Adrenal gland (tissue), 12 donors: ENCODE data around the gene PMF1. TPM values are rescaled to one million over a fixed set of nuclear protein-coding genes. Genes with fewer than 3 reads are reported as not detected.

Experiments
- DNase-seq, 7 donors: peaks; one replicate each; pipeline ENCODE4 v3.0.0-alpha.2; 2019 to 2020
- H3K27ac ChIP-seq, 5 donors: fragments of 200-600 bp; sonication (generic) in 4 of 5; 1 replicate in 3 of 5; 2 replicates in 2 of 5; pipeline versions ENCODE4 v1.5.1 to v1.8.0; 2016 to 2020; ENCODE audit warnings: mild to moderate bottlenecking in 1 of 5
- H3K27me3 ChIP-seq: fragments of 200-600 bp; 2 replicates; pipeline ENCODE4 v1.8.0; 2021
- H3K36me3 ChIP-seq, 2 donors: fragments of 200-600 bp; replicated peaks in 1 of 2; 1 replicate in 1 of 2; 2 replicates in 1 of 2; pipeline versions ENCODE4 v1.5.1 to v1.8.0; 2018 to 2022
- H3K4me1 ChIP-seq, 2 donors: fragments of 200-600 bp; replicated peaks in 1 of 2; 1 replicate in 1 of 2; 2 replicates in 1 of 2; pipeline versions ENCODE4 v1.5.1 to v1.8.0; 2018 to 2021
- H3K4me3 ChIP-seq, 4 donors: fragments of 200-600 bp; sonication (generic) in 3 of 4; one replicate each; pipeline ENCODE4 v1.5.1; 2016 to 2018
- H3K9me3 ChIP-seq, 3 donors: fragments of 200-600 bp; sonication (generic) in 1 of 3; replicated peaks in 1 of 3; 1 replicate in 2 of 3; 2 replicates in 1 of 3; pipeline versions ENCODE4 v1.5.1 to v1.8.0; 2016 to 2021
- CTCF ChIP-seq, 6 experiments: fragments of 450-650 bp in 4 of 6; fragments of 200-600 bp in 2 of 6; sonication (generic) in 1 of 6; IDR thresholded peaks; 1 replicate in 5 of 6; 2 replicates in 1 of 6; pipeline versions ENCODE4 v1.5.1 to v1.8.0; 2016 to 2021; ENCODE audit warnings: antibody characterized with exemption in 6 of 6, mild to moderate bottlenecking in 2 of 6, moderate library complexity in 1 of 6
- POLR2A ChIP-seq, 2 donors: fragments of 450-650 bp; IDR thresholded peaks; one replicate each; pipeline ENCODE4 v1.6.1; 2017; ENCODE audit warnings: antibody characterized with exemption in 2 of 2, mild to moderate bottlenecking in 2 of 2, moderate library complexity in 1 of 2
- WGBS, 4 donors: extraction: QIAGEN DNeasy Blood & Tissue Kit in 2 of 4; methylation state at CpG; one replicate each; pipeline versions ENCODE4 v1.1.5 to v1.1.7; 2013 to 2017; 5-methylcytosine and 5-hydroxymethylcytosine counted together
- intact Hi-C, 2 donors: fragments of 100-400 bp; cut with DNase I; formaldehyde crosslinking; loops; one replicate each; pipeline versions ENCODE4 v1.14.1 to v1.15.0; 2022 to 2023
- polyA plus RNA-seq, 3 donors: library from polyadenylated mRNA; stranded (reverse); fragments of 200-250 nt in 2 of 3; fragments of 350-450 nt in 1 of 3; fragmentation: Illumina TruSeq in 1 of 3; extraction: RNeasy Lipid Tissue Mini Kit (QIAGEN cat#74804) in 1 of 3; gene quantifications; one replicate each; pipeline ENCODE4 v1.2.3, GENCODE V29; 2013 to 2014
- total RNA-seq, 9 donors: library from RNA; depleted of rRNA in 4 of 9; stranded (reverse); fragments of >200 nt in 4 of 9; fragments of 120-200 nt in 1 of 9; fragmentation: NEBNext Ultra II Directional in 1 of 9; extraction: Animal tissue kit (Norgen Biotek cat#: 25700) in 1 of 9; gene quantifications; one replicate each; pipeline versions ENCODE4 v1.1.0 to v1.2.4, GENCODE V29; 2013 to 2023
- donor health status: healthy with polysubstance abuse.
- donor health status: Bipolar disorder and iron deficiency.
- donor health status: DM: yes; HTN: yes; CAD: no.
- donor health status: DM: no; HTN: no; CAD: no.
- donor health status: DM: no; HTN: no; CAD: no.
- donor health status: DM: yes; HTN: yes; CAD: no.

PMF1 gene
- total and polyA plus RNA-seq, 12 donors, result 45.6 to 103 (median 67.7) TPM

GRCh38 chr1:156241311-156241811, 28.6 kb downstream of the PMF1 start:
- no peak overlapping the region for H3K27ac ChIP-seq
- no peak overlapping the region for H3K4me3 ChIP-seq
- H3K9me3 ChIP-seq, result no peaks in the 10 kb centered on the region
- no peak for DNase-seq
- 64 to 87% (median 74%) methylated on average over 11 to 15 of the region's 15 CpGs for WGBS, 4 donors
- intact Hi-C loops, result no loop called here
- H3K36me3 ChIP-seq, result peaks cover 0 to 40% of the 10 kb centered on the region in 2 donors
- H3K4me1 ChIP-seq, result peaks cover 0 to 12% of the 10 kb centered on the region in 2 donors
- H3K27me3 ChIP-seq, result no peaks in the 10 kb centered on the region
- TF ChIP-seq CTCF (IDR thresholded peaks at IDR 0.05), result no peak
- no peak for TF ChIP-seq POLR2A (IDR thresholded peaks at IDR 0.05)

- peaks cover 0 to 34% of the 10 kb centered on the region in 2 donors for H3K36me3 ChIP-seq
- no peaks in the 10 kb centered on the region for H3K27me3 ChIP-seq
- TF ChIP-seq CTCF (IDR thresholded peaks at IDR 0.05), result no peak
- DNase-seq, result no peak
- intact Hi-C loops, result no loop called here
- H3K27ac ChIP-seq, result no peak within 1 kb of the TSS
- no peak within 1 kb of the TSS for H3K4me3 ChIP-seq
- 74 to 88% (median 85%) methylated on average over 3 to 14 of the region's 14 CpGs for WGBS, 4 donors
- peaks cover 0 to 12% of the 10 kb centered on the region in 2 donors for H3K4me1 ChIP-seq
- no peaks in the 10 kb centered on the region for H3K9me3 ChIP-seq
These were observed 29.1 kb downstream of the PMF1 start, which contains the start of gene BGLAP for GRCh38 chr1:156241926-156242325. Gene BGLAP, plus strand, starts transcription at chr1:156242184. Its CDS starts 48 bp downstream, at chr1:156242232.

- Histone ChIP-seq H3K36me3 (peaks cover 0 to 26% of the 10 kb centered on the region in 2 donors), H3K4me1 (peaks cover 0 to 12% of the 10 kb centered on the region in 2 donors), H3K27ac (no peak overlapping the region), H3K4me3 (no peak overlapping the region), H3K27me3 (no peaks in the 10 kb centered on the region), H3K9me3 (no peaks in the 10 kb centered on the region)
- DNase-seq, result no peak
- intact Hi-C loops, result no loop called here
- WGBS, 4 donors, result 77 to 100% (median 86%) methylated on average over 2 to 10 of the region's 10 CpGs
- TF ChIP-seq CTCF (IDR thresholded peaks at IDR 0.05), result no peak
- no peak for TF ChIP-seq POLR2A (IDR thresholded peaks at IDR 0.05)
These were observed 29.9 kb downstream of the PMF1 start for GRCh38 chr1:156242738-156243137.

GRCh38 chr1:156244126-156244525, 31.3 kb downstream of the PMF1 start:
- H3K27ac ChIP-seq, result no peak overlapping the region
- intact Hi-C loops, result no loop called here
- no peak for TF ChIP-seq POLR2A (IDR thresholded peaks at IDR 0.05)

GRCh38 chr1:156244712-156245111, 31.9 kb downstream of the PMF1 start:
- H3K27me3 ChIP-seq, result no peaks in the 10 kb centered on the region
- WGBS, 4 donors, result 80 to 90% (median 86%) methylated on average over 16 to 17 of the region's 17 CpGs
- H3K4me1 ChIP-seq, result peaks cover 0 to 12% of the 10 kb centered on the region in 2 donors
- no peaks in the 10 kb centered on the region for H3K9me3 ChIP-seq
- H3K4me3 ChIP-seq, result no peak overlapping the region
- H3K27ac ChIP-seq, result no peak overlapping the region
- intact Hi-C loops, result no loop called here
- DNase-seq, result no peak
- H3K36me3 ChIP-seq, result peaks cover 0 to 12% of the 10 kb centered on the region in 2 donors
- no peak for TF ChIP-seq POLR2A (IDR thresholded peaks at IDR 0.05)
- TF ChIP-seq CTCF (IDR thresholded peaks at IDR 0.05), result no peak

More at GRCh38 chr1:156244126-156244525, 31.3 kb downstream of the PMF1 start:
- Histone ChIP-seq H3K36me3 (peaks cover 0 to 13% of the 10 kb centered on the region in 2 donors), H3K4me1 (peaks cover 0 to 12% of the 10 kb centered on the region in 2 donors), H3K9me3 (no peaks in the 10 kb centered on the region), H3K4me3 (no peak overlapping the region), H3K27me3 (no peaks in the 10 kb centered on the region)
- WGBS, 4 donors, result 75 to 100% (median 83%) methylated on average over 1 to 2 of the region's 2 CpGs; no CpG with 5 or more reads in 1 of the 4 donors
- DNase-seq, result no peak
